ENCODE data around the gene BOLA2B.
"Not testable (repeated sequence)": the region's sequence is repeated elsewhere in the genome, so short reads cannot be mapped to it uniquely, and the experiment has no call there.

GRCh38 chr16:30176876-30177275 is 16.6 kb downstream of the BOLA2B start:
- not testable (repeated sequence) for TF ChIP-seq CTCF (conservative IDR thresholded peaks at IDR 0.05 in 1 of 2, IDR thresholded peaks at IDR 0.05 in 1 of 2; ENCODE audit: extremely low read depth in 1 of 2, insufficient read depth in 1 of 2, low read depth in 1 of 2, low read length in 2 of 2); EZH2 (IDR thresholded peaks at IDR 0.05; ENCODE audit: borderline replicate concordance, low read length)
